ENCODE measurements around the gene ZIC1.

DNA sequence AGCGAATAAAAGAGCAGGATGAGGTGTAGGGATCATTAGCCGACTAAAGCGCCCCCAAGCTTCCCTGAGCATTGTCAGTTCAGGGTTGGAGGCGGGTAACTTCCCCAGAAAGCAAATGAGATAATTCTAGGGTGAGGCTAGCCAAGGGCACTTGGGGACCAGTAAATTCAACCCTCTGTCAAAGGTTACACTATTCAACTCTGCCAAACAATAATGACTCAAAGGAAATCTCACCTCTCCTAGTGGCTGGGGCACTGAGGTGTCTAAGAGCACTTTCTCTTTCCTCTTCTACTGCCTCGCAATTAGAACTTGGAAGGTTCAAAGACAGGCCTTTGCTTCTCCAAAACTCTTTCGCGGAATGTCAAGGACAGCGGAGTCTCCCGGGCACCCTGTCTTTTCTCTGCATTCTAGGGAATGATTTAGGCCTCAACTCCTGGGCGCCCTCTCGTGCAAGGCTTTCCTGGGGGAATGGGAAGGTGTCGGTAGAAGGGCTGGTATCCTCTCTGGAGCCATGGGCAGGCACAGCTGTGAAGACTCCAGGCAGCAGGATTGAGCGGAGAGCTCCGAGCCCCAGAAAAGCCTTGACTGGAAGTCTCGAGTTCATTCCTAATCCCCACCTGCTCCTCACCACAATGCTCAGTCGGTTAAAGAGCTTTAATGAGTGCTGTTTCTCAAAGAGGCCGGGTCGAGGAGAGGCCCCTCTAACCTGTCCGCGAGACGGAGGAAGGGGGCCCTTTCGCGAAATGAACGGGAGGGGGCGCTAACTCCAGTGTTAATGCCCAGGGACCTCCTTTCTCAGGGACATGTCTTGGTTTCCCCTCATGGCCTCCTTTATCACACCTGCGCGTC is 24.7 kb upstream of the ZIC1 start:
- TF ChIP-seq CTCF (IDR thresholded peaks at IDR 0.05; ENCODE audit: low read length) (no peak), EZH2 (optimal IDR thresholded peaks at IDR 0.05; ENCODE audit: low read depth, low read length) (no peak)

Measured in MM.1S (cell line).